GM21367 (cell line): ENCODE measurements around the gene XRN2.

Source experiments
- ATAC-seq: cut with Tn5 transposase; IDR thresholded peaks from one replicate; pipeline ENCODE4 v1.9.1; 2021; ENCODE audit not compliant: unreplicated experiment

Gene XRN2

DNA sequence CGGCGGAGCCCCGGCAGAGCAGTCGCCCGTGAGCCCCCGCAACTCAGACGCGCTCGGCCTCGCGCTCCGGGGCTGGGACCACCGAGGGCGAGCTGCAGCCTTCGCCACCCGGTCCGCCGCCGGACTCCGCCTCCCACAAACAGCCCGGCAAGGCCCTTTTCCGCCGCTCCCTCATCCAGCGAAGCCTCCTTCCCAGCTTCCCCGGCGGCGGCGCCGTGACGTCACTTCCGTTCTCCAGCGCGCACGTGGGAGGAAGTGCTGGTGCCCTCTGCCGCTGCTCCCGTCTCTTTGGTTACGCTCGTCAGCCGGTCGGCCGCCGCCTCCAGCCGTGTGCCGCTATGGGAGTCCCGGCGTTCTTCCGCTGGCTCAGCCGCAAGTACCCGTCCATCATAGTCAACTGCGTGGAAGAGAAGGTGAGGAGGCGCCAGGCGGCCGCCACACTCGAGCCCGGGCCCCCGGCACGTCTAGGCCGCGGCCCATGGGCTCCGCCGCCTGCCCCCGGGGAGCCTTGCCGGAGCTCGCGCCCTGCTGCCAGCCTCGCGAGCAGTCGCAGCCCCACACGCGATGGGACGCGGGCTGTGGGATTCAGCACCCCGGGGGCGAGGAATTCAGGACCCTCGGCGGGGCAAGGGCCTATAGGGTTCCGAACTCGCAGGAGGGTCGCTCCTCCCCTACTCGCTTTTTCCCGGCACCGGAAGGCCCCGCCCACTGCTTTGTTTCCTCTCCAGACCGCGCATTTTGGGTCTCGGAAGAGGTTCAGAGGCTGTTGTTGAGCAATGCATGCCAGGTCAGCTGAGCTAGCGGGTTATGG lies at the start of gene XRN2:
Gene XRN2 (plus strand): TSS at position 271 of the 811 bp plus-strand sequence. CDS start 68 bp downstream, at position 339.
- ATAC-seq: peak; percentile 87

DNA sequence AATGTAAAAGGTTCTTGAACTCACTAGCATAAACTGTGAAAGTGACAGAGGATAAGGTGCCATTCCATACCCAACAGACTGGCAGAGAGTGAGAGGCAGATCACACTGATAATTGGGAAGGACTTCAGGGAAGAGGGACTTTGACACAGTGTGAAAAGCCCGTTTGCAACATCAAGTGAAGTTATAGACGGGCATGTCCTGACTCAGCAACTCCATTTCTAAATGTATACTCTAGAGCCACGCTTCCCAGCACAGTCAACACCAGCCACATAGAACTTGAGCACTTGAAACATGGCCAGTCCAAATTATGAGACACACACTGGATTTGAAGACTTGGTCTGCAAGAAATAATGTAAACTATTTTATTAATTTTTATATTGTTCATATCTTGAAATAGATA lies 45.9 kb upstream of the XRN2 start:
- no peak for ATAC-seq

DNA sequence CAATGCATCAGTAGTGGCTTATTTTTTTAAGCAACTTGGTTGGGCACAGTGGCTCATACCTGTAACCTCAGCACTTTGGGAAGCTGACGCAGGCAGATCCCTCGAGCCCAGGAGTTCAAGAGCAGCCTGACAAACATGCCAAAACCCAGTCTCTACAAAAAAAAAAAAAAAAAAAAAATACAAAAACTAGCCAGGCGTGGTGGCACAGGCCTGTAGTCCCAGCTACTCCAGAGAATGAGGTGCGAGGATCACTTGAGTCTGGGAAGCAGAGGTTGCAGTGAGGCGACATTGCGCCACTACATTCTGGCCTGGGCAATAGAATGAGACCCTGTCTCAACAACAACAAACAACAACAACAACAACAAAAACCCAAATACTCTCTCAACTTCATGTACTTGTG lies 44.7 kb upstream of the XRN2 start:
- no peak for ATAC-seq

GRCh38 chr20:21259346-21259745 lies 43.8 kb upstream of the XRN2 start:
- ATAC-seq: no peak

GRCh38 chr20:21262812-21263211 lies 40.3 kb upstream of the XRN2 start:
- ATAC-seq: no peak

DNA sequence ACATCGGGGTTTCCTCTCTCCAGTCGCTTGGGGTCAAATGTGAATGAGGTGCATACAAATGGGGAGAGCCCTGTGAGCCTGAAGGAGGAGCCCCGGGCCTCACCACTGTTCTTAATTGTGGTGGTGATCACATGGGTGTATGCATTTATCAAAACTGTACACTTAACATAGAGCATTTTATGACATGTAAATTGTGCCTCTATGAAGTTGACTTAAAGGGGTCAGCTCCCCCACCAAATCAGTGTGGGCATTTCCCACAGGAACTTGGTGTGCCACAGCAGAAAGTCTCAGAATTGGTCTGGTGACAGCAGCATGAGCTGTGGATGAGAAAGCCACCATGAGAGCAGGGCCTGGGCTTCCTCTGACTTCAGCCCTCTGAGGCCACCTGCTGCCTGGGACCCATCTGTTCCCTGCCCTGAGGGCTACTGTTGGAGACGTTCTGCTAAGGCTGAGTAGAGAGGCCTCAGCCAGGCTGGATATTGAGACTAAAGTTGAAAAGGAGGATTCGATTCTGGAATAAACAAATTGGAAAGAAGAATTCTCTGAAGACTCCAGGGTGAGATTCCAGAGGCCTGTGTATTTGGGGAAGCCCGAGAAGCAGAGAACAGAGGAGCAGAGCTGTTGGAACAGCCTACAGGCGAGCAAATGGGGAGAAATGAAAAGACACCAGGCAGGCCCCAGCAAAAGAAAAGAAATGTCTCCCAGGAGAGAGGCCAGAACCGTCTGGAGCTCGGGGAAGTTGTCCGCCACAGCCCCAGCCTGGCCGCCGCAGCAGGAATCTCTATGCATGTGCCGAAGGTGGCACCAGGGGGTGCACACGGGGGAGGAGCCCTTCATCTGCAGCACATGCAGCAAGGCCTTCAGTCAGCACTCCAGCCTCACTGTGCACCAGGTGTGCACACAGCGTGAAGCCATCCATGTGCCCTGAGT lies 37.6 kb upstream of the XRN2 start:
- no peak for ATAC-seq

- no peak for ATAC-seq
Observed at GRCh38 chr20:21266191-21266536, 37.0 kb upstream of the XRN2 start.

- no peak for ATAC-seq
Observed at GRCh38 chr20:21269772-21270171, 33.4 kb upstream of the XRN2 start.

DNA sequence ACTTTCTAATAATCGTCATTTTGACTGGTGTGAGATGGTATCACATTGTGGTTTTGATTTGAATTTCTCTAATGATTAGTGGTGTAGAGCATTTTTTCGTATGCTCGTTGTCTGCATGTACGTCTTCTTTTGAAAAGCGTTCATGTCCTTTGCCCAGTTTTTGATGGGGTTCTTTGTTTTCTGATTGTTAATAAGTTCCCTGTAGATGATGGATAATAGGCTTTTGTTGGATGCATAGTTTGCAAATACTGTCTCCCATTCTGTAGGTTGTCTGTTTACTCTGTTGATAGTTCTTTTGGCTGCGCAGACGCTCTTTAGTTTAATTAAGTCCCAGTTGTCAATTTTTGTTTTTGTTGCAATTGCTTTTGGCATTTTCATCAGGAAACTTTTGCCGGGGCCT lies 32.3 kb upstream of the XRN2 start:
- no peak for ATAC-seq

DNA sequence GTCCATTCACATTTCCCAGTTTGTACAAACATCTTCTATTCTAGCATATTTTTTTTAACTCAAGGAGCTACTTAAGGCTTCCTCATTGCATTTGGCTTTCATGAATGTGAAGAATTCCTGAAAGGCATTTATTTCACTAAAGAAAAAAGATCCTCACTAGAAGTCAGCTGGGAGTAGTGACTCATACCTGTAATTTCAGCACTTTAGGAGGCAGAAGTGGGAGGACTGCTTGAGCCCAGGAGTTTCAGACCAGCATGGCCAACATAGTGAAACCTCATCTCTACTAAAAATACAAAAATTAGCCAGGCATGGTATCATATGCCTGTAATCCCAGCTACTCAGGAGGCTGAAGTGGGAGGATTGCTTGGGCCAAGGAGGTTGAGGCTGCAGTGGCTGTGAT lies 30.9 kb upstream of the XRN2 start:
- peak; percentile 43 for ATAC-seq

GRCh38 chr20:21272679-21273078 lies 30.5 kb upstream of the XRN2 start:
- peak; percentile 51 for ATAC-seq

- no peak for ATAC-seq
Observed at GRCh38 chr20:21273755-21274386, 29.3 kb upstream of the XRN2 start.

- no peak for ATAC-seq
Observed at GRCh38 chr20:21278829-21279228, 24.3 kb upstream of the XRN2 start.

- no peak for ATAC-seq
Observed at GRCh38 chr20:21279706-21280521, 23.2 kb upstream of the XRN2 start.

GRCh38 chr20:21280522-21281016 lies 22.6 kb upstream of the XRN2 start:
- ATAC-seq: no peak

- no peak for ATAC-seq
Observed at GRCh38 chr20:21286775-21287174, 16.4 kb upstream of the XRN2 start.

- no peak for ATAC-seq
Observed at GRCh38 chr20:21288587-21289370, 14.4 kb upstream of the XRN2 start.

- ATAC-seq: no peak
Observed at GRCh38 chr20:21289651-21290050, 13.5 kb upstream of the XRN2 start.

- ATAC-seq: no peak
Observed at GRCh38 chr20:21291026-21291425, 12.1 kb upstream of the XRN2 start.

- ATAC-seq: no peak
Observed at GRCh38 chr20:21294755-21295154, 8.4 kb upstream of the XRN2 start.
